ENCODE data around the gene HAGH. TPM values are rescaled to one million over a fixed set of nuclear protein-coding genes. Genes with fewer than 3 reads are reported as not detected.
"Not testable (repeated sequence)": the region's sequence is repeated elsewhere in the genome, so short reads cannot be mapped to it uniquely, and the experiment has no call there.

The HAGH gene
- polyA plus RNA-seq, 1 experiment, result 11.8 TPM

- POLR2A ChIA-PET, result no interaction called here
- Histone ChIP-seq H3K9me3 (ENCODE audit: control insufficient read depth, insufficient read depth, low read length) (no peaks in the 10 kb centered on the region; the same call in 1 of the 2 replicates), H3K4me3 (ENCODE audit: low read depth, low read length) (no peak overlapping the region), H3K27me3 (ENCODE audit: control insufficient read depth, insufficient read depth, low read length) (no peaks in the 10 kb centered on the region), H3K27ac (ENCODE audit: low read depth, low read length) (no peak overlapping the region)
- no peak for DNase-seq (ENCODE audit: low read depth, low spot score)
- CTCF ChIA-PET, result no interaction called here
- TF ChIP-seq CTCF (IDR thresholded peaks at IDR 0.05; ENCODE audit: low read depth, low read length), result no peak
These were observed 17.3 kb downstream of the HAGH start for GRCh38 chr16:1809281-1809801.

GRCh38 chr16:1808691-1809090 is 17.9 kb downstream of the HAGH start:
- ChIA-PET CTCF (no interaction called here), POLR2A (no interaction called here)
- TF ChIP-seq CTCF (IDR thresholded peaks at IDR 0.05; ENCODE audit: low read depth, low read length), result no peak
- no peaks in the 10 kb centered on the region; the same call in 1 of the 2 replicates for H3K9me3 ChIP-seq (ENCODE audit: control insufficient read depth, insufficient read depth, low read length)
- no peaks in the 10 kb centered on the region for H3K27me3 ChIP-seq (ENCODE audit: control insufficient read depth, insufficient read depth, low read length)
- DNase-seq (ENCODE audit: low read depth, low spot score), result no peak
- no peak overlapping the region for H3K4me3 ChIP-seq (ENCODE audit: low read depth, low read length)
- no peak overlapping the region for H3K27ac ChIP-seq (ENCODE audit: low read depth, low read length)

- POLR2A ChIA-PET, result no interaction called here
- TF ChIP-seq CTCF (IDR thresholded peaks at IDR 0.05; ENCODE audit: low read depth, low read length), result no peak
- CTCF ChIA-PET, result no interaction called here
- DNase-seq (ENCODE audit: low read depth, low spot score), result no peak
- Histone ChIP-seq H3K27ac (ENCODE audit: low read depth, low read length) (no peak overlapping the region), H3K9me3 (ENCODE audit: control insufficient read depth, insufficient read depth, low read length) (no peaks in the 10 kb centered on the region; the same call in 1 of the 2 replicates), H3K27me3 (ENCODE audit: control insufficient read depth, insufficient read depth, low read length) (no peaks in the 10 kb centered on the region), H3K4me3 (ENCODE audit: low read depth, low read length) (no peak overlapping the region)
These were observed 19.0 kb downstream of the HAGH start for GRCh38 chr16:1807626-1808025.

GRCh38 chr16:1800701-1801100 is 25.9 kb downstream of the HAGH start:
- CTCF ChIA-PET, result no interaction called here
- Histone ChIP-seq H3K4me3 (ENCODE audit: low read depth, low read length) (no peak overlapping the region), H3K27me3 (ENCODE audit: control insufficient read depth, insufficient read depth, low read length) (no peaks in the 10 kb centered on the region), H3K9me3 (ENCODE audit: control insufficient read depth, insufficient read depth, low read length) (peaks cover 8% of the 10 kb centered on the region), H3K27ac (ENCODE audit: low read depth, low read length) (no peak overlapping the region)
- DNase-seq (ENCODE audit: low read depth, low spot score), result no peak
- no peak for TF ChIP-seq CTCF (IDR thresholded peaks at IDR 0.05; ENCODE audit: low read depth, low read length)
- POLR2A ChIA-PET, result no interaction called here

GRCh38 chr16:1799263-1799662 is 27.4 kb downstream of the HAGH start:
- H3K27ac ChIP-seq (ENCODE audit: low read depth, low read length); POLR2A ChIA-PET; H3K9me3 ChIP-seq (ENCODE audit: control insufficient read depth, insufficient read depth, low read length); H3K27me3 ChIP-seq (ENCODE audit: control insufficient read depth, insufficient read depth, low read length); H3K4me3 ChIP-seq (ENCODE audit: low read depth, low read length); CTCF ChIA-PET; DNase-seq (ENCODE audit: low read depth, low spot score): not testable (repeated sequence)

Measured in AG04450 (cell line).